Calu3 (cell line): ENCODE measurements around the gene RAD51C. TPM values are rescaled to one million over a fixed set of nuclear protein-coding genes. Genes with fewer than 3 reads are reported as not detected.
A peak's percentile ranks its signal among the peaks of the same experiment; 100 is the strongest.

Experiments
- BruUV-seq: library from RNA; stranded (reverse); fragments of 400-500 nt; replicated peaks from 2 replicates; lab custom pipeline; 2021; lab: Mats Ljungman, UMichigan
- CTCF ChIA-PET: fragments of 300-600 bp; sonication (Branson Sonifier 250); formaldehyde crosslinking; loops from one replicate; lab custom pipeline; 2022; ENCODE audit warnings: antibody characterized with exemption; lab: Charles Lee
- DNase-seq: peaks from one replicate; pipeline ENCODE4 v3.0.0; 2022
- H3K27ac Mint-ChIP-seq: one replicate; pipeline ENCODE4 v1.8.0; 2022; ENCODE audit warnings: mixed read lengths; ENCODE audit not compliant: unreplicated experiment
- H3K27me3 Mint-ChIP-seq: one replicate; pipeline ENCODE4 v1.8.0; 2022; ENCODE audit warnings: mixed read lengths; ENCODE audit not compliant: unreplicated experiment
- H3K36me3 Mint-ChIP-seq: one replicate; pipeline ENCODE4 v1.8.0; 2022; ENCODE audit warnings: mild to moderate bottlenecking, moderate library complexity, mixed read lengths; ENCODE audit not compliant: insufficient read depth, unreplicated experiment
- H3K4me1 Mint-ChIP-seq: one replicate; pipeline ENCODE4 v1.8.0; 2022; ENCODE audit warnings: mild to moderate bottlenecking, low read depth, mixed read lengths; ENCODE audit not compliant: unreplicated experiment
- H3K4me3 Mint-ChIP-seq: one replicate; pipeline ENCODE4 v1.8.0; 2022; ENCODE audit warnings: mild to moderate bottlenecking, low read depth, moderate library complexity, mixed read lengths; ENCODE audit not compliant: unreplicated experiment
- H3K9me3 Mint-ChIP-seq: one replicate; pipeline ENCODE4 v1.8.0; 2022; ENCODE audit warnings: low read depth, mixed read lengths; ENCODE audit not compliant: unreplicated experiment
- CTCF ChIP-seq: fragments of 200-600 bp; IDR thresholded peaks from one replicate; pipeline ENCODE4 v1.8.0; 2022; ENCODE audit warnings: antibody characterized with exemption; ENCODE audit not compliant: unreplicated experiment
- intact Hi-C: fragments of 100-400 bp; cut with micrococcal nuclease; formaldehyde crosslinking; loops from one replicate; pipeline ENCODE4 v1.10.0; 2022; ENCODE audit not compliant: unreplicated experiment
- total RNA-seq: library from RNA; stranded (reverse); gene quantifications from 2 replicates; pipeline ENCODE4 v1.2.3, GENCODE V29; 2022

Gene RAD51C
- total RNA-seq, 1 experiment from 2014 or later, result 28.4 TPM

GRCh38 chr17:58756246-58757161, 64.1 kb downstream of the RAD51C start:
- Mint-ChIP-seq H3K27ac (no peak overlapping the region), H3K36me3 (peaks cover 12% of the 10 kb centered on the region), H3K9me3 (no peaks in the 10 kb centered on the region), H3K27me3 (peaks cover 37% of the 10 kb centered on the region), H3K4me3 (peak overlapping the region; percentile 73), H3K4me1 (peaks cover 10% of the 10 kb centered on the region)
- no peak for DNase-seq
- no TSS peak for BruUV-seq
- CTCF ChIA-PET, result no interaction called here
- no peak for TF ChIP-seq CTCF
- intact Hi-C loops, result no loop called here

GRCh38 chr17:58757162-58757613, 64.8 kb downstream of the RAD51C start:
- Mint-ChIP-seq H3K4me1 (peaks cover 10% of the 10 kb centered on the region), H3K27ac (no peak overlapping the region), H3K9me3 (no peaks in the 10 kb centered on the region), H3K4me3 (peak overlapping the region; percentile 73), H3K36me3 (peaks cover 12% of the 10 kb centered on the region), H3K27me3 (peaks cover 44% of the 10 kb centered on the region)
- BruUV-seq, result no TSS peak
- DNase-seq, result no peak
- CTCF ChIA-PET, result no interaction called here
- no peak for TF ChIP-seq CTCF
- intact Hi-C loops, result no loop called here

- no peak for TF ChIP-seq CTCF
- CTCF ChIA-PET, result no interaction called here
- H3K4me1 Mint-ChIP-seq, result peaks cover 10% of the 10 kb centered on the region
Measured at GRCh38 chr17:58758890-58759289, 66.5 kb downstream of the RAD51C start.

GRCh38 chr17:58759522-58759921, 67.1 kb downstream of the RAD51C start:
- no peak for TF ChIP-seq CTCF
- Mint-ChIP-seq H3K27ac (no peak overlapping the region), H3K36me3 (peaks cover 12% of the 10 kb centered on the region), H3K4me3 (no peak overlapping the region), H3K4me1 (peaks cover 10% of the 10 kb centered on the region), H3K9me3 (no peaks in the 10 kb centered on the region), H3K27me3 (peaks cover 44% of the 10 kb centered on the region)
- DNase-seq, result no peak
- no TSS peak for BruUV-seq
- intact Hi-C loops, result no loop called here
- CTCF ChIA-PET, result no interaction called here

More at GRCh38 chr17:58758890-58759289, 66.5 kb downstream of the RAD51C start:
- H3K4me3 Mint-ChIP-seq, result no peak overlapping the region
- peaks cover 12% of the 10 kb centered on the region for H3K36me3 Mint-ChIP-seq
- intact Hi-C loops, result no loop called here
- H3K27ac Mint-ChIP-seq, result no peak overlapping the region
- BruUV-seq, result no TSS peak
- no peaks in the 10 kb centered on the region for H3K9me3 Mint-ChIP-seq
- DNase-seq, result no peak
- H3K27me3 Mint-ChIP-seq, result peaks cover 44% of the 10 kb centered on the region
